Small intestine (tissue), 7 donors: Measurements from ENCODE around the gene TNFSF15. TPM values are rescaled to one million over a fixed set of nuclear protein-coding genes. Genes with fewer than 3 reads are reported as not detected.

Experiments used
- DNase-seq, 2 donors: peaks; one replicate each; pipeline versions ENCODE4 v3.0.0 to v3.0.0-alpha.2; 2013
- FAIRE-seq: peaks from 2 replicates; lab custom pipeline; 2012; peaks lifted over from hg19 to GRCh38; lab: Jason Lieb, UNC
- H3K27ac ChIP-seq, 3 donors: one replicate each; pipeline ENCODE4 v1.5.1; 2013; ENCODE audit warnings: low read length in 2 of 3, mild to moderate bottlenecking in 2 of 3, control low read depth in 1 of 3, inconsistent platforms in 1 of 3, low read depth in 1 of 3, moderate library complexity in 1 of 3
- H3K27me3 ChIP-seq, 3 donors: one replicate each; pipeline ENCODE4 v1.6.1; 2013; ENCODE audit warnings: low read length in 3 of 3, inconsistent platforms in 1 of 3; ENCODE audit not compliant: control insufficient read depth in 3 of 3, insufficient read depth in 3 of 3
- H3K36me3 ChIP-seq, 3 donors: one replicate each; pipeline ENCODE4 v1.6.1; 2013; ENCODE audit warnings: low read length in 3 of 3, inconsistent platforms in 1 of 3, low read depth in 1 of 3, mild to moderate bottlenecking in 1 of 3, moderate library complexity in 1 of 3; ENCODE audit not compliant: control insufficient read depth in 3 of 3, insufficient read depth in 2 of 3
- H3K4me1 ChIP-seq, 3 donors: one replicate each; pipeline ENCODE4 v1.6.1; 2013; ENCODE audit warnings: low read length in 2 of 3, inconsistent platforms in 1 of 3, low read depth in 1 of 3, mild to moderate bottlenecking in 1 of 3, moderate library complexity in 1 of 3; ENCODE audit not compliant: control insufficient read depth in 3 of 3, insufficient read depth in 2 of 3
- H3K4me3 ChIP-seq, 3 donors: one replicate each; pipeline ENCODE4 v1.5.1; 2013; ENCODE audit warnings: low read length in 3 of 3, control low read depth in 1 of 3, inconsistent platforms in 1 of 3, low read depth in 1 of 3, mild to moderate bottlenecking in 1 of 3, moderate library complexity in 1 of 3
- H3K9me3 ChIP-seq, 2 donors: one replicate each; pipeline ENCODE4 v1.6.1; 2013; ENCODE audit warnings: low read depth in 1 of 2, low read length in 1 of 2; ENCODE audit not compliant: control insufficient read depth in 2 of 2, insufficient read depth in 1 of 2
- WGBS, 3 donors: extraction: QIAGEN DNeasy Blood & Tissue Kit; methylation state at CpG; one replicate each; pipeline ENCODE4 v1.1.7; 2013; 5-methylcytosine and 5-hydroxymethylcytosine counted together
- polyA plus RNA-seq, 4 donors: library from polyadenylated mRNA; stranded (reverse) in 3 of 4; unstranded in 1 of 4; fragments of 200-250 nt in 3 of 4; fragments of 120-200 nt in 1 of 4; gene quantifications; one replicate each; pipeline versions ENCODE4 v1.2.1 to v1.2.3, GENCODE V29; 2013
- donor health status: healthy with polysubstance abuse.
- donor health status: control.
- donor health status: control.
- donor health status: Bipolar disorder and iron deficiency.
- donor health status: healthy.

TNFSF15 gene
- polyA plus RNA-seq, 4 donors = 0.79 to 13.2 (median 8.9) TPM

DNA sequence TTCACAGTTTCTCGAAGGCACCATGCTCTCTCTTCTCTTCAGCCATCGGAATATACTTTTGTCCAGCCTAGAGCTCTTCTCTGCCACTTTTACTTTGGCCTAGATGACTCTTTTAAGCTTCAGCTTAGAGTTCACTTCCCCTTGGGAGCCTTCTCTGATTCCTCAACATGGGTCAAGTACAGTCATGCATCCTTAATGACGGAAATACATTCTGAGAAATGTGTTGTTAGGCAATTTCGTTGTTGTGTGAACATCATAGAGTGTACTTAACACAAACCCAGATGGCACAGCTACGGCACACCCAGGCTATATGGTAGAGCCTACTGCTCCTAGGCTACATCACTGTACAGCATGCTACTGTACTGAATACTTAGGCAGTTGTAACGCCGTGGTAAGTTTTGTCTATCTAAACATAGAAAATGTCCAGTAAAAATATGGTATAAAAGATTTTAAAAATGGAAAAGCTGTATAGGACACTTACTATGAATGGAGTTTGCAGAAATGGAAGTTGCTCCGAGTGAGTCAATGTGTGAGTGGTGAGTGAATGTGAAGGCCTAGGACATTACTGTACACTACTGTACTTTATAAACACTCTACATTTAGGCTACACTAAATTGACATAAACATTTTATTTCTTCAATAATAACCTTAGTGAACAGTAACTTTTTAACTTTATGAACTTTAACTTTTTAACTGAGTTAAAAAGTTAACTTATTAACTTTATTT lies 15.1 kb upstream of the TNFSF15 start:
- no peak for DNase-seq
- Histone ChIP-seq H3K9me3 (no peaks in the 10 kb centered on the region), H3K27ac (no peak overlapping the region), H3K4me1 (peaks cover 0 to 9% (median 0%) of the 10 kb centered on the region in 3 donors), H3K36me3 (no peaks in the 10 kb centered on the region), H3K4me3 (no peak overlapping the region), H3K27me3 (no peaks in the 10 kb centered on the region)
- WGBS, 3 donors = 90 to 94% (median 91%) methylated on average over 8 of the region's 8 CpGs
- FAIRE-seq = no peak

DNA sequence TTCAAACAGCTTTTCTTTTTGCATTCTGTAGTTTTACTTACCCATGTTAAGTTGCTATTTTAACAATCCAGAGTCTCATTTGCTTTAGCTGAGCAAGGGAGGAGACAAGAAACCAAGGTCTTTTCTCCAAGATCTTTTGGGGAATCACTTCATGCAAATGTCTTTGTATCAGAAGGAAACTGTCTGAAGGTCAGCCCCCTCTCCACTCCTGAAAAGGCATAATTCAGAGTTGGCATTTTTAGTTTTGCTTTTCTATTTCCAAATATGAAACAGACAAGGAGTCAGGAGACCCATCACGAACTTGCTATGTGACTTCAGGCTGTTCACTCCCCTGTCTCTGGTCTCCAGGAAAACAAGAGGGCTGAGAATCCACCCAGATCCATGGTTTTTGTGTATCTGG lies 12.3 kb upstream of the TNFSF15 start:
- Histone ChIP-seq H3K36me3 (no peaks in the 10 kb centered on the region), H3K9me3 (no peaks in the 10 kb centered on the region), H3K27ac (no peak overlapping the region), H3K4me1 (no peaks in the 10 kb centered on the region), H3K27me3 (no peaks in the 10 kb centered on the region), H3K4me3 (no peak overlapping the region)
- FAIRE-seq = no peak
- DNase-seq = no peak
- 80 to 90% (median 86%) methylated on average over 1 of the region's 1 CpG for WGBS, 3 donors

DNA sequence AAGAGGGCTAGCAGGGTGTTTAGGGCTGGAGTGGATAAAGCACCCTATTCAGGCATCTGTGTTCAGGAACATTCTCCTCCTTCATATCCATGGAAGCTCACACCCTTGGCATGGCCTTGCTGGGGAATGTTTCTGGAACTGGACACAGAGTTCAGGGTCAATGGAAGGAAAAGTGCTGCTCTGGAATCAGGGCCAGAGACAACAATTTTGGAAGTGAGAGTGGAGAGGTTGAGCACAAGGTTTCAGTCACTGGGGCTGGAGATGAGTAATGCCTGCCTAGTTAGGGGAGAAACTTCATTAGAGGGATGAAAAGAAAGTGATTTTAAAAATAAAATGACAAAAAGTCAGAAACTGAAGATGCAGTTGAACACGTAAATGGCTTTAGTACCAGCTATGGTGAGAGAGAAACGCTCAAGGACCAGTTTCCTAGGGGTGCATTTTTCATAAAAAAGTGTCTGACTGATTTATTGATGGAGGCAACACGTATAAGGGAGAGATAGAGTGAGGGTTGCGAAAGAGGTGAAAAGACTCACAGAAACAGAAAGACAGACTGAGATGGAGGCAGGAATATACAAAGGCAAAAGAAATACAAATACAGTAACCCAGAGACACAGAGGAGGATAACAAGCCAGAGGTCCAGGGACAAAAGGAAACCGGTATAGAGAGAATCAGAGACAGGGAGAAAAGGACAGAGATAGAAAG lies 8.0 kb upstream of the TNFSF15 start:
- 83 to 88% (median 88%) methylated on average over 5 of the region's 5 CpGs for WGBS, 3 donors

DNA sequence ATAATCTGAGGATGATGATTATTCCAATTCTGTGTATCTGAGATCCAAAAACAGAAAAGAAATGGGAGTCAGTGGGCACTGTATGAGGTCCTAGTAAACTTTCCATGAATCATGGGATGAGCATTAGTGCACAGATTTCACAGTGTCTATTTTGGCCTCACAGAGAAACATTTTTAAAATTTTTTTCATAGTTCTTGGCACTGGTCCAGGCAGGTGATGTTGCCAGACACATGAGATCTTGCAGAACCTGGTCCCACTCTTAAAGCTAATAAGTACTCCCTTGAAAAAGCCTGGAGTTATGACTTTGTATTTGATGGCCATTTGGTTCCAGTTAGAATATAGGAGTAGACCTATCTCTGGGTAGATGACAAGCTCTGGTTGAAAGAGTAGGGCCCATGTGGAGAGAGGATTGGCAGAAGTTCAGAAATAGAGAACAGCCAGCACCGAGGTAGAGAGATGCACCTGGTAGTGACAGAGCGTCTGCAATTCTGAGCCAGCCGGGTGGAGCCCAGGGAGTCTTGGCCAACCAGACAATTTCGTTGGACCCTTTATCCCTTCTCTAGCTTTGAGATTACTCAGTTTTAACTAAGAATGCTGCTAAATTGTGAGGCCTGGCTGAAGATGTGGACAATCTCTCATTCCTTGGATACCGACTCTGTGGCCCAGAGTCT lies 6.3 kb upstream of the TNFSF15 start:
- no peaks in the 10 kb centered on the region for H3K27me3 ChIP-seq
- FAIRE-seq = no peak

More for the DNA sequence above, 8.0 kb upstream of the TNFSF15 start:
- Histone ChIP-seq H3K4me1 (no peaks in the 10 kb centered on the region), H3K36me3 (no peaks in the 10 kb centered on the region), H3K27ac (no peak overlapping the region), H3K4me3 (no peak overlapping the region), H3K9me3 (no peaks in the 10 kb centered on the region), H3K27me3 (no peaks in the 10 kb centered on the region)
- DNase-seq = no peak
- no peak for FAIRE-seq

DNA sequence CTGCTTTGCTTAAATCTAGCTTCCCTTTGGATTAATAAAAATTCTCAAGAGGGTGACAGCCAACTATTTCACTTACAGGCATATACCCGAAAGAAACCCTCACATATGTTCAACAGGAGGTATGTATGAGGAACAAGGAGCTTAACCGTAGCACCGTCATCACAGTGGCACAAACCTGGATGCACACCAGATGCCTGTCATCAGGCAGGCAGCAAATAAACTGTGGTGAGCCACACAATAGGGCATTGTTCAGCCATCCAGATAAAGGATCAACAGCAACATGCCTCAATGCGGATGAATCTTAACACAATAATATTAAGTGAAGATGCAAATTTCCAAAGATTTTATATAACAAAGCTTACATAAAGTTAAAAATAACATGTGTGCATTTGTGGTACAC lies 5.5 kb upstream of the TNFSF15 start:
- FAIRE-seq = no peak
- no peak overlapping the region for H3K4me3 ChIP-seq
- DNase-seq = no peak
- no peaks in the 10 kb centered on the region for H3K27me3 ChIP-seq
- no peaks in the 10 kb centered on the region for H3K36me3 ChIP-seq
- peaks cover under 1 to 14% (median 3%) of the 10 kb centered on the region in 3 donors for H3K4me1 ChIP-seq
- H3K9me3 ChIP-seq = no peaks in the 10 kb centered on the region
- no peak overlapping the region for H3K27ac ChIP-seq
- WGBS, 3 donors = 22 to 65% (median 41%) methylated on average over 4 of the region's 4 CpGs

More for the DNA sequence above, 6.3 kb upstream of the TNFSF15 start:
- H3K36me3 ChIP-seq = no peaks in the 10 kb centered on the region
- no peak overlapping the region for H3K4me3 ChIP-seq
- H3K27ac ChIP-seq = no peak overlapping the region
- no peak for DNase-seq
- 80 to 89% (median 84%) methylated on average over 5 of the region's 5 CpGs for WGBS, 3 donors
- H3K4me1 ChIP-seq = peaks cover 0 to 7% (median 3%) of the 10 kb centered on the region in 3 donors
- no peaks in the 10 kb centered on the region for H3K9me3 ChIP-seq

DNA sequence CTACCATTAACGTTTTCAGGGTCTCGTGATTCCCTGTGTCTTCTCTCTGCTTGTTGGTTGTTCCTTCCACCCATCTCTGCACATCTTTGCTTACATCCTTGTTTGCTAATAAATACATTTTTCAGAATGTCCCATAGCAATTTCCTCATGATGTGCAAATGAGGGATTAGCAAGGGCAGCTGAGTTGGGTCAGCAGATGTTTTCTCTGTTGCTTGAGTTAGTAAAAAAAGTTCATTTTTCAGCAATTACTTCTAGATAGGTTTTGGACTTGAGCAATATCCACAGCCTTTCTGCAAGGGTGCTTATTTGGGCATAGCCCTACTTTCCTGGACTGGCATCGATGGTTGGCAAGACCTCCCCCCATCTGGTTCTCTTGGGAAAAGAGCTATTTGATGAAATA lies 4.8 kb upstream of the TNFSF15 start:
- H3K4me3 ChIP-seq = no peak overlapping the region
- no peaks in the 10 kb centered on the region for H3K36me3 ChIP-seq
- no peaks in the 10 kb centered on the region for H3K9me3 ChIP-seq
- H3K27me3 ChIP-seq = no peaks in the 10 kb centered on the region
- H3K27ac ChIP-seq = no peak overlapping the region
- DNase-seq (no peak), FAIRE-seq (no peak)
- H3K4me1 ChIP-seq = peaks cover 3 to 21% (median 6%) of the 10 kb centered on the region in 3 donors
- WGBS, 3 donors = 90 to 99% (median 92%) methylated on average over 3 of the region's 3 CpGs

DNA sequence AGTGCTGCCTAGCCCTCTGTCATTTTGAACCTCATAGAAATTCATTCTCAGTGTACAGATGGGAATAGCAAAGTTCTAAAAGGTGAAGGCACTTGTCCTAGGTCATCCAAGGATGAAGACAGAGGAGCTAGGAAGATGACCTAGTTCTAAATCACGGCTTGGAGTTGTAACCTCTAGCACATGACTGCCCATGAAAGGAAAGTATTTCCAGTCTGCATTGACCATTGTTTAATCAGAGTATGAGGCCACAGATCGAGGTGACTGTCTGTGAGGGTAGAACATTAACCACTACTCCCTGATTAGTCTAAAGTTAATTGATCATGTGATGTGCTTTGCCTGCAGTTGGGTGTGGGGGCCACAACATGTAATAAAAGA lies 674 bp upstream of the TNFSF15 start:
- Histone ChIP-seq H3K4me3 (peak overlapping the region in 1 of 3 donors; percentile 25), H3K9me3 (no peaks in the 10 kb centered on the region), H3K36me3 (peaks cover 0 to 6% (median 0%) of the 10 kb centered on the region in 3 donors), H3K27ac (peak overlapping the region; percentile 60 to 77 (median 73)), H3K27me3 (no peaks in the 10 kb centered on the region), H3K4me1 (peaks cover 4 to 52% (median 9%) of the 10 kb centered on the region in 3 donors)
- FAIRE-seq (no peak), DNase-seq (peak; percentile 79 to 92)
- WGBS, 3 donors = 7 to 28% (median 20%) methylated on average over 2 of the region's 2 CpGs

DNA sequence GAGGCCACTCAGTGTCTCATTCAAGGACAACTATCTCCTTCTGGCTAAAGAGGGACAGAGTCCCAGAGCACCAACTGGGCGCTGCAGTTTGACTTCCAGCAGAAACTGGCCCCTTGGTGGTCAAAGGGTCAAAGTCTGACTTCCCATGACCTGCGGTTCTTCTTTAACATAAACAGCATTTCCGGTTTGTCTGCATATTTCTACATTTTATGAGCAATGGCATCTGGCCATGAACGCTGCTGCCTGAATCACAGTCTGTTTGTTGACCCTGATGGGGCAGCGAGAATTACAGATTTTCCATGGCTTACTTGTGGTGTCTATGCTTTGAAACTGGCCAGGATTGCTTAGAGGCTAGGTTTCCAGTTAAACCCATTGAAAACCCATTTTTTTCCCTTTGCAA lies 1.3 kb downstream of the TNFSF15 start:
- WGBS, 3 donors = 14 to 43% (median 26%) methylated on average over 5 of the region's 5 CpGs
- Histone ChIP-seq H3K27ac (peak overlapping the region in 2 of 3 donors; percentile 48 to 77), H3K36me3 (peaks cover 0 to 10% (median 0%) of the 10 kb centered on the region in 3 donors), H3K4me1 (peaks cover 4 to 58% (median 11%) of the 10 kb centered on the region in 3 donors), H3K9me3 (no peaks in the 10 kb centered on the region), H3K27me3 (no peaks in the 10 kb centered on the region), H3K4me3 (peak overlapping the region in 2 of 3 donors; percentile 39 to 45)
- DNase-seq (peak; percentile 87 to 93), FAIRE-seq (no peak)
